Right ventricle myocardium superior (tissue), 1 donor: ENCODE measurements around the gene SNPH. TPM values are rescaled to one million over a fixed set of nuclear protein-coding genes. Genes with fewer than 3 reads are reported as not detected.
"Not testable (repeated sequence)": the region's sequence is repeated elsewhere in the genome, so short reads cannot be mapped to it uniquely, and the experiment has no call there.

Experiments used
- ATAC-seq: fragments of 200-7000 bp; cut with Tn5 transposase; one replicate; pipeline ENCODE4 v1.9.1; 2020; ENCODE audit warnings: mild to moderate bottlenecking; ENCODE audit not compliant: poor library complexity
- DNase-seq: peaks from one replicate; pipeline ENCODE4 v3.0.0-alpha.2; 2020
- intact Hi-C: fragments of 100-400 bp; cut with DNase I; formaldehyde crosslinking; loops from one replicate; pipeline ENCODE4 v1.11.2; 2022
- long read RNA-seq: library from polyadenylated mRNA; unstranded; transcript quantifications from one replicate; pipeline ENCODE4 v2.0.0, GENCODE V29; 2021
- total RNA-seq: library from RNA; stranded (reverse); fragmentation: NEBNext Ultra II Directional; extraction: Animal tissue kit (Norgen Biotek cat#: 25700); gene quantifications from one replicate; pipeline ENCODE4 v1.2.1, GENCODE V29; 2021
- donor health status: DM: no; HTN: yes; CAD: no; lungs with severe emphysema.

Gene SNPH, protein sequence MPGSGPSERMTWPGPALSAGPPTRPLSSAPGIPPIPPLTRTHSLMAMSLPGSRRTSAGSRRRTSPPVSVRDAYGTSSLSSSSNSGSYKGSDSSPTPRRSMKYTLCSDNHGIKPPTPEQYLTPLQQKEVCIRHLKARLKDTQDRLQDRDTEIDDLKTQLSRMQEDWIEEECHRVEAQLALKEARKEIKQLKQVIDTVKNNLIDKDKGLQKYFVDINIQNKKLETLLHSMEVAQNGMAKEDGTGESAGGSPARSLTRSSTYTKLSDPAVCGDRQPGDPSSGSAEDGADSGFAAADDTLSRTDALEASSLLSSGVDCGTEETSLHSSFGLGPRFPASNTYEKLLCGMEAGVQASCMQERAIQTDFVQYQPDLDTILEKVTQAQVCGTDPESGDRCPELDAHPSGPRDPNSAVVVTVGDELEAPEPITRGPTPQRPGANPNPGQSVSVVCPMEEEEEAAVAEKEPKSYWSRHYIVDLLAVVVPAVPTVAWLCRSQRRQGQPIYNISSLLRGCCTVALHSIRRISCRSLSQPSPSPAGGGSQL
- 8.9 TPM for total RNA-seq
- long read RNA-seq, full-length matches to known transcripts, result 1 of 22 reads
- long read RNA-seq, partial matches to known transcripts, result 21 of 22 reads
- long read RNA-seq, other reads (novel, unspliced or antisense), result 0 of 22 reads

DNA sequence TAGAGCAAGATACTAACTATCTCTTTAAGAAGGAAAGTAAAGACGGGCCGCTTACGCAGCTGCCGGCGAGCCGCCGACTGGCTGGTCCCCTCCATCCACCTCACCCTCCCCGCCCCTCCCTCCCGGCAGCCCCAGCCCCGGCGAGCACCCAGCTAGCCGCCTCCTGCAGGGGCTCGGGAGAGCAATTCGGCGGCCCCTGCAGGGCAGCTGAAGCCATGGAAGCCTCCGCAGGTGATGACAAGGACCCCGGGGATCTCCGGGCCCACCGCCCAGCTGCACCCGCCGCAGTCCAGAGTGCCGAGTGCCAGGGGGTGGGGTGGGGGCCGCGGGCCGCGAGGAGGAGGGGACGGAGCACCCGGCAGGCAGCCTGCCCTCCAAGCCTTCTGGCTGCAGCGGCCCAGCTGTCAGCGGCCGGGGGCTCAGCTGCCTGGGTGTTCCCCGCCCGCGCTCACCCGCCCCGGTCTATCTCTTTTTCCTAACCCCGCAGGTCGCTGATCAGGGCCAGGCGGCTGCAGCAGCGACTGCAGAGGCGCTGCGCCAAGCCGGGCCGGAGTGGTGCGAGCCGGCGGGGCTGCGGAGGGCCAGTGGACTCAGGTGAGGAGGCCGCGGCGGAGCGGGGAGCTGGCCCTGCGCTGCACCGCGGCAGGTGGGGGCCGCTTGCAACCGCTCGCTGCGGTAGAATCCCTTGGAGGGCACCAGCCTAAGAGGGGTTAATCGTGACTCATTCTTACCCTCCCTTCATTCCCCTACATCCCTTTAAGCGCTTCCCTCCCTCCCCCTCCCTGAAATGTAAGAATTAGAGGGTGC, at the start of gene SNPH:
TSS of gene SNPH (plus strand) at position 128 of the 807 bp plus-strand sequence. CDS start 29,946 bp downstream, outside the sequence.
- peak; percentile 96 for ATAC-seq
- intact Hi-C loops, result no loop called here
- DNase-seq, result peak; percentile 90

DNA sequence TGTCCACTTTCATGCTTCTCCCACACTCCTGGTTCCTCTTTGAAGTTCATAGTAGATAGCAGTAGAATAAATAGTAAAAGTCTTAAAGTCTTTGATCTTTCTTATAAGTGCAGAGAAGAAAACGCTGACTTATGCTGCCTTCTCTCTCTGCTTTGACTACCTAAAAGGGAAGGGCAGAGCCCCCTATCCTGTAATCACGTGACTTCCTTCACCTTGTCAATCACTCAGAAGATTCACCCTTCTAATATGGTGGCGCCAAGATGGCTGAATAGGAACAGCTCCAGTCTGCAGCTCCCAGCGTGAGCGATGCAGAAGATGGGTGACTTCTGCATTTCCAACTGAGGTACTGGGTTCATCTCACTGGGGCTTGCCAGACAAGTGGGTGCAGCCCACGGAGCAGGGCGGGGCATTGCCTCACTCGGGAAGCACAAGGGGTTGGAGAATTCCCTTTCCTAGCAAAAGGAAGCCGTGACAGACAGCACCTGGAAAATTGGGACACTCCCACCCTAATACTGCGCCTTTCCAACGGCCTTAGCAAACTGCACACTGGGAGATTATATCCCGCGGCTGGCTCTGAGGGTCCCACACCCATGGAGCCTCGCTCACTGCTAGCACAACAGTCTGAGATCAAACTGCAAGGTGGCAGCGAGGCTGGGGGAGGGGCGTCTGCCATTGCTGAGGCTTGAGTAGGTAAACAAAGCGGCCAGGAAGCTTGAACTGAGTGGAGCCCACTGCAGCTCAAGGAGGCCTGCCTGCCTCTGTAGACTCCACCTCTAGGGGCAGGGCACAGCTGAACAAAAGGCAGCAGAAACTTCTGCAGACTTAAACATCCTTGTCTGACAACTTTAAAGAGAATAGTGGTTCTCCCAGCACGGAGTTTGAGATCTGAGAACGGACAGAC, 49.3 kb upstream of the SNPH start:
- intact Hi-C loops, result loop anchor here (10.0 kb wide), 1 partner anchor 262 kb away; no protein-coding TSS in a partner anchor
- not testable (repeated sequence) for ATAC-seq

DNA sequence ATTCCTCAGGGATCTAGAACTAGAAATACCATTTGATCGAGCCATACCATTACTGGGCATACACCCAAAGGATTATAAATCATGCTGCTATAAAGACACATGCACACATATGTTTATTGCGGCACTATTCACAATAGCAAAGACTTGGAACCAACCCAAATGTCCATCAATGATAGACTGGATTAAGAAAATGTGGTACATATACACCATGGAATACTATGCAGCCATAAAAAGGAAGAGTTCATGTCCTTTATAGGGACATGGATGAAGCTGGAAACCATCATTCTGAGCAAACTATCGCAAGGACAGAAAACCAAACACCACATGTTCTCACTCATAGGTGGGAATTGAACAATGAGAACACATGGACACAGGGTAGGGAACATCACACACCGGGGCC, 43.3 kb upstream of the SNPH start:
- intact Hi-C loops, DNase-seq, ATAC-seq: not testable (repeated sequence)

More for the DNA sequence above, 49.3 kb upstream of the SNPH start:
- DNase-seq, result not testable (repeated sequence)

DNA sequence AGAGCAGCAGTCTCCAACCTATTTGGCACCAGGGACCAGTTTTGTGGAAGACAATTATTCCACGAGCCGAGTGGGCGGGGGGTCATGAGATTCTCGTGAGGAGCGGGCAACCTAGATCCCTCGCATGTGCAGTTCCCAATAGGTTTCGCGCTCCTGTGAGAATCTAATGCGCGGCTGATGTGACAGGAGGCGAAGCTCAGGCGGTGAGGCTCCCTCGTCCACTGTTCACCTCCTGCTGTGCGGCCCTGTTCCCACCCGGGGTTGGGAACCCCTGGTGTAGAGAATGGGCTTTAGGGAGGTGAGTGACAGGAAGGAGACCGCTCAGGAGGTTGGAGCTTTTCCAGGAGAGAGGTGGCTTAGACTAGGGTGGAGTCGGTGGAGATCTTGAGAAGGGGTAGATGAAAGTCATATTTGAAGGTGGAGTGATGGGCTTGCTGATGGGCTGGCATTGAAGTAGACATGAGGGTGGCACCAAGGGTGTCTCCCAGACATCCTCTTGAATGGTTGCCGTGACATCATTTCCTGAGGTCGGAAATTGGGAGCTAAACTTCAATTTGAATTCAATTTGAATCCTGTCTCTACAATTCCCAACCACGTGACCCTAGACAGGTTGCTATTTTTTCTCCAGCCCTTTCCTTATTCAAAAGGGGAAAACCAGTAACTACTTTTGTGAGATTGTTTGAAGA, 41.7 kb upstream of the SNPH start:
- ATAC-seq, result no peak
- intact Hi-C loops, result no loop called here
- DNase-seq, result no peak

DNA sequence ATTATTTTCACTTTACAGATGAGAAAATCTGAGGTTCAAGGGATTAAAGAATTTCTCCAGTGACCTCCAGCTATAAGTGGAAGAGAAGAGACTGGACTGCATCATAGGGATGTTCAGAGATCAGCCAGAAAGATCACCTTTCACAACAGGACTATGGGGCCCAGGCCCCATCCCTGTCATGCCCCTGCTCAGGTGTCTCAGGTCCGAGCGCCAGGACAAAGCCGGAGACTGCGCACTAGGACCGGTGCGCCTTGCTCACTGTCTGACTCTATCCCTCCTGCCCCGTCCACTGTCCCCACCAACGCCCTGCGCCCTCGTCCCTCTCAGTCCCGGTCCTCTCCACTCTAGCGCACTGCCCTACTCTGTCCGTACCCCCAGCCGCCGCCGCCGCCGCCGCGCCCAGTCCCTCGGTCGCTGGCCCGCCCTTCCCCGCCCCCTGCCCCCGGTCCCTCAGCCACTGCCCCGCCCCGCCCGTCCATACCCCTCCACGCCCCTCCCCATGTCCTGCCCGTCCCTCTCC, 40.8 kb upstream of the SNPH start:
- intact Hi-C loops, result no loop called here
- ATAC-seq (no peak), DNase-seq (no peak)

DNA sequence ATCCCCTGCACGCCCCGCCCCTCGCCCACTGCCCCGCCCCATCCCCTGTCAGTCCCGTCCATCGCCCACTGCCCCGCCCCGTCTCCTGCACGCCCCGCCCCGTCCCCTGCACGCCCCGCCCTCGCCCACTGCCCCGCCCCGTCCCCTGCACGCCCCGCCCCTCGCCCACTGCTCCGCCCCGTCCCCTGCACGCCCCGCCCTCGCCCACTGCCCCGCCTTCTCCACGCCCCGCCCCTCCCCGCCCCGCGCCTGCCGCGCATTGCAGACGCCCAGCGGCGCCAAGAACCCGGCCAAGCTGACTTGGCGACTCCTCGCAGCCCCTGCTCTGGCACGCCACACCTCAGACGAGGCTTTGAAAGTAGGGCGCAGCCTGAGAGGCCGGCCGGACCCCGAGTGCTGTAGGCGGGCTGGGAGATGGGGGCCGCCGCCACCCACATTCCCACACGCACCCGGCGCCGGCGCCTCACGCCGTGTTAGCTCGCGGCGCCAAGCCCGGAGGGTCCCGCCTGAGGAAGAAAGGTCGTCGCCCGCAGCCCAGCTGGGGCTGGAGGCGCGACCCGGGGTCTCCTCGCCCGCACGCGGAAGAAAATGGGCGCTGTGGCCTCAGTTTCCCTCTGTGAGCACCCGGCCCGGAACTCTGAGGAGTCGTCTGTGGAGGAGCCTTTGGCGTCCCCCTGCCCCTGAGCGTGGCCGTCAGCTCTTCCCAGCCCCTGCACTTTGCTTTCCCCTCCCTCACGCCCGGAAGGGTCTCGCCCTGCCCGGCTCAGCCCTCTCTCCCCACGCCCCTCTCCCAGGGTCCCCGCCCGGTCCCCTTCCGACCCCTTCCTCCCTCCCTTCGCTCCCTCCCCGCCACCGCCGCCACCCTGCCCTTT, 40.1 kb upstream of the SNPH start, which contains the start of gene RAD21L1:
TSS of gene RAD21L1 (plus strand) at position 262 of the 872 bp plus-strand sequence. CDS start 2,410 bp downstream, outside the sequence.
- intact Hi-C loops, result no loop called here
- peak; percentile 95 for ATAC-seq
- peak; percentile 78 for DNase-seq

DNA sequence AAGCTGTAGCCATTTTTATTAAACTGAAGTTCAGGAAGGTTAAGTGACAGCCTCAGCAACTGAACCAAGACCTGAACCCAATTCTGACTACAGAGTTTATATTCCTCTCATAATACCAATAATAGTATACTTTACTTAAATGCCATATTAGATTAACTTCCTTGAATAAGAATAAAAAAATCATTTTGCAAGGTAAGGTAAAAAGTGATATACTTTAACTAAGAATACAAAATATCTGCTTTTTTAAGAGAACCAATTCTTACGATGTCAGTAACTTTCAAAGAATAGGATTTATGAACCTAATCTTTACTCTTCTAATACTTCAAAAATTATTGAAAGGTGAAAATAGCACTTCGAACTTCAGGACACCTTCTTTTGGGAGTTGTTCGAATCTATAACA, 36.6 kb upstream of the SNPH start:
- intact Hi-C loops, result no loop called here
- DNase-seq, result no peak
- no peak for ATAC-seq

DNA sequence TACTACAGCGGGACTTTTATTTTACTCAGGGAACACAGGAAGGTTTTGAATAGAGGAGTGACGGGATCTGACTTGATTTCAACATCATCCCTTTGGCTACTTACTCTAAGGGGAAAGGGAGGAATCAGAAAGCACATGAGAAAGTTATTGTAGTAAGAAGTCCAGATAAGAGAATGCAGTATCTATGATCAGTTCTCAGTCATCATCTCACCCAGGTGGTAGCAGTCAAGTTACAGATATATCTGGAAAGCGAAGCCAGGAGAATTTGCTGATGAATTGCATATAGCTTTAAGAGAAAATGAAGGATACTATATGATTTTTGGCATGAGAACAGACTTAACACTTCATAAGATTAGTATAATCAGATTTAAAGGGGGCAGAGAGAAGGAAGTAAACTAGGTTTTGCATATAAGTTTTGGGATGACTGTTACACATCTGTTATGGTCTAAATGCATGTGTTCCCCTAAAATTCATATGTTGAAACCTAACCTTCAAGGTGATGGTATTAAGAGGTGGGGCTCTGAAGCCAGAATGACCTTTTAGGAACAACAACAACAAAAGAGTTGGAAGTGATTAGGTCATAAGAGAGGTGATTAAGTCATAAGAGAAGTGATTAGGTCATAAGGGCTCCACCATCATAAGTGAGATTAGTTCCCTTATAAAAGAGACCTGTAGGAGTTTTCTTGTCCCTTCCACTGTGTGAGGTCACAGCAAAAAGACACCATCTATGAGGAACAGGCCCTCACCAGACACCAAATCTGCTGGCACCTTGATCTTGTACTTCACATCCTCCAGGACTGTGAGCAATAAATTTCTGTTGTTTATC, 33.6 kb upstream of the SNPH start:
- no peak for ATAC-seq
- DNase-seq, result no peak
- intact Hi-C loops, result no loop called here

DNA sequence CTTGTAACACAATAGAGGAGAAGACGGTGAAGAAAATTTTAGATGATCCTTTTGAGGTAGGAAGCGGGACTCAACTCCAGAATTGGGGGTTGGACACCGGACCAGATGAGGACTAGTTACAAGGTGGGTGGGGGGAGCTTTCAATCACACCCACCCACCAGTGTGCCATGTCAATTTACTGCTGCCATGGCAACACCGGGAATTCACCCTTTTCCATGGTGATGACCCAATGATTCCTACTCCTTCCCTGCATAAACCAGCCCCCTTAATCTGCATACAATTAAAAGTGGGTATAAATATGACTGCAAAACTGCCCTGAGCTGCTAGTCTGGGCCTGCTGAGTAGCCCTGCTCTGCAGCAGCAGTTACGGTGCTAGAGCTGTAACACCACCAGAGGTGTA, 25.5 kb upstream of the SNPH start:
- no peak for ATAC-seq
- intact Hi-C loops, result no loop called here
- DNase-seq, result no peak

DNA sequence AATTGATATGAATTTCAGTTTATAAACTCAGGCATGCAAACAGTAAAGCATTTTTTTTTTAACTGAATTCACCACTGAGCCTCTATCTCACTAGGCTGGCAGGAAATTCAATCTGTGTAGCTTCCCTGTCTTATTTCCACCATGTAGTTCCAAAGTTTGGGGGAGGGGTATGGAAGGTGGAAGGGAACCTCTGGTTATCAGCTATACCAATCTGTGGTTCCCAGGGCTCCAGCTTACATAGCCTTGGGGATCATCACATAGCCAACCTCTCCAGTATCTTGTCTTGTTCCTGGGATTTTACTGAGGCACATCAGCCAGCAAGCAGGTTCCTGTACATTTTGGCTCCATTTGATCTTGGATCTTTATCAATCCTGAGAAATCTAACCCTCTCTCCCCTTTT, 24.6 kb upstream of the SNPH start:
- ATAC-seq (no peak), DNase-seq (no peak)
- intact Hi-C loops, result no loop called here

DNA sequence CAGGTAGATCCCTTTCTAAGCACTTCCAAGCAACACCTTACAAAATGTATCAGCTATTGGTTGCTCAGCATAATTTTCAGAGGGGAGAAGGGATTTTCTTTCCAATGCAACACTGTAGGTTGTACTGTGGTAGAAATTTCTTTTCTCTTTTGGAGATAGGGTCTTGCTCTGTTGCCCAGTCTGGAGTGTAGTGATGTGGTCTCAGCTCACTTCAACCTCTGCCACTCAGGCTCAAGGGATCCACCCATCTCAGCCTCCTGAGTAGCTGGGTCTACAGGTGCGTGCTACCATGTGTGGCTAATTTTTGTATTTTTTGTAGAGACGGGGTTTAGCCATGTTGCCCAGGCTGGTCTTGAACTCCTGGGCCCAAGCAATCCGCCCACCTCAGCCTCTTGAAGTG, 24.0 kb upstream of the SNPH start:
- DNase-seq, result no peak
- ATAC-seq, result no peak
- intact Hi-C loops, result no loop called here

DNA sequence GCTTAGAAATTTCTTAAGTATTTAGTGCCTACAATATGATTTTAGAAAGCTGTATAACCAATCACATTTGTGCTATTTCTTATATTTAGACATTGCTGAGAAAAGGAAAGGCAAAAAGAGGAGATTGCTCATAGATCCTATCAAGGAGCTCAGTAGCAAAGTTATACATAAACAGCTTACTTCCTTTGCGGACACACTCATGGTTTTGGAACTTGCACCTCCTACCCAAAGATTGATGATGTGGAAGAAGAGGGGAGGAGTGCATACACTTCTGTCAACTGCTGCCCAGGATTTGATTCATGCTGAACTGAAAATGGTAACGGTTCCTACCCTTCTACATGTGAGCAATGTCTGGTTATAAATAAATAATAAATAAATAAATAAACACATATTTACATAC, 23.6 kb upstream of the SNPH start:
- intact Hi-C loops, result no loop called here
- DNase-seq, result no peak
- ATAC-seq, result no peak

DNA sequence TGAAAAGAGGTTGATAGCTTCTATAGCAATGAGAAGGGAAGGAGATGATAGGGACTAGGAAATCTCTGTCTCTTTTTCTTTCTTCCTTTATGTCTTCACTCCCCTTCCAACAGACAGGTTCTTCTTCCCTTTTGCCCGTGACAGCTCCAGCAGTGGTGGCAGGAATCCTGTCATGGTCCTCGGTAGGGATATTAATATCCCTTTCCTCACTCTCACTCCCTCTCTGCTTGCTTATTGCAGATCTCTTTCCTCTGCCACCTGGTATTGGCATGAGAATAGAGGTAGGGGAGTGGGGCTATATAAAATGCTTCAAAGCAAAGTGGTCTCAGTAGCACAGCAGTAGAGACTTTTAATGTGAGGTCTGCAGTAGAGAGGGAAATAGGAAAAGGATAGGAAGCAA, 20.5 kb upstream of the SNPH start:
- DNase-seq (no peak), ATAC-seq (no peak)
- intact Hi-C loops, result no loop called here

DNA sequence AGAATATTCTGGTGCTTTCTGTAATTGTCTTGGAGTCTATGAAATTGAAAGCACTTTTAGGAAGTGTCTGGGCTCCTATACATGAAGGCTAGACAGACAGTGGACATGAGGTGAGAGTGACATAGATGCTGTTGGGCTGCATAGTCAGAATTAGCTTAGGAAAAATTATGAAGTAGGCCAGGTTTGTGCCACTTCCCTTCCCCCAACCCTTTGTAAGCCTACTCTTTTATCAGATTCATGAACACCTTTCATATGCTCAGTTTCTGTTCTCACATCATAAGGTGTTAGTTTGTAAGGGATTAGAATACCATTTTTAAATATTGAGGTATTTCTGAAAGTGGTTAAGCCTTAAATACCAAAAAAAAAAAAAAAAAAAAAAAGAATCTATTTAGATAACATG, 18.4 kb upstream of the SNPH start:
- intact Hi-C loops, result no loop called here

DNA sequence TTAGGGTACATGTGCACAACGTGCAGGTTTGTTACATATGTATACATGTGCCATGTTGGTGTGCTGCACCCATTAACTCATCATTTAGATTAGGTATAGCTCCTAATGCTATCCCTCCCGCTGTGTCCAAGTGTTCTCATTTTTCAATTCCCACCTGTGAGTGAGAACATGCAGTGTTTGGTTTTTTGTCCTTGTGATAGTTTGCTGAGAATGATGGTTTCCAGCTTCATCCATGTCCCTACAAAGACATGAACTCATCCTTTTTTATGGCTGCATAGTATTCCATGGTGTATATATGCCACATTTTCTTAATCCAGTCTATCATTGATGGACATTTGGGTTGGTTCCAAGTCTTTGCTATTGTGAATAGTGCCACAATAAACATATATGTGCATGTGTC, 15.8 kb upstream of the SNPH start:
- ATAC-seq, DNase-seq, intact Hi-C loops: not testable (repeated sequence)

More for the DNA sequence above, 18.4 kb upstream of the SNPH start:
- no peak for ATAC-seq
- DNase-seq, result no peak

DNA sequence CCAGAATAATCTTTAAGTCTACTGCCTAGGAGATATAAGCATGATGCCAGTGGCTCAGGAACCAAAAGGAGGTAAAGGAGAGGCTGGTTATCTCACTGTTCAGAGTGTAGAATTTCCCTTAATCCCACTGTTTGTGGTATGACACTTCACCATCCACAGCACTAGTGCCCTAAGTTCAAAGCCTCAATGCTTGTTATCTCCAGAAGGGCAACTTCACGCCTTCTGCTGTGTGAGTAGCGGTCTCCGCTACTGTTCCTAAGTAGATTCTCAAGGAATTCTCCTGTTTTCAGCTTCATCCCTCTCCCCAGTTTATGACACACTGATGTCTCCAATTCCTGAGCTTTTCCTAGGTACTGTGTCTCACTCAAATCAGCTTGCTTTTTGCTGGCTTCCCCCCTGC, 13.7 kb upstream of the SNPH start:
- DNase-seq (no peak), ATAC-seq (no peak)
- intact Hi-C loops, result no loop called here
